Non-pigmented ciliary epithelial cell (primary cell): ENCODE measurements around the gene GPC3.

ENCODE experiments used
- DNase-seq: peaks from one replicate; pipeline ENCODE4 v3.0.0-alpha.2; 2010; ENCODE audit warnings: low read depth

GPC3 gene

GRCh38 chrX:133513123-133513522, 472.3 kb downstream of the GPC3 start:
- no peak for DNase-seq

DNA sequence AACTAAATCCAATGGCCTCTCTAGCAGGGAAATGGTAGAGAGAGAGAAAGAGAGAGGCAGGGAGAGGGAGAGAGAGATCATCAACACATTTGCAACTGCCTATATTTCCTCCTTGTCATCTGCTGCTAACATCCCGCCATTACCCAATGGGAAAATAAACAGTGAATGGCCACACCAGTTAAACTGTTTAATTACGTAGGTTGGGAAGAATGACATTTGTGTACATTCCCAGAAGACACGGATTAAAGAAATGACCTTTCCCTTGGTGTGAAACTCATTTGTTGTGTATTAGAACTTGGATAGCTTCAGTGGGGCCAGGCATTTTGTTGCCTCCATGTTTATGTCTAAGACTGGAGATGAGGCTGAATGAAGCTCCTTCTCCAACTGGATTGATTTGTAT, 474.4 kb downstream of the GPC3 start:
- no peak for DNase-seq

GRCh38 chrX:133497356-133497755, 488.0 kb downstream of the GPC3 start:
- no peak for DNase-seq

DNA sequence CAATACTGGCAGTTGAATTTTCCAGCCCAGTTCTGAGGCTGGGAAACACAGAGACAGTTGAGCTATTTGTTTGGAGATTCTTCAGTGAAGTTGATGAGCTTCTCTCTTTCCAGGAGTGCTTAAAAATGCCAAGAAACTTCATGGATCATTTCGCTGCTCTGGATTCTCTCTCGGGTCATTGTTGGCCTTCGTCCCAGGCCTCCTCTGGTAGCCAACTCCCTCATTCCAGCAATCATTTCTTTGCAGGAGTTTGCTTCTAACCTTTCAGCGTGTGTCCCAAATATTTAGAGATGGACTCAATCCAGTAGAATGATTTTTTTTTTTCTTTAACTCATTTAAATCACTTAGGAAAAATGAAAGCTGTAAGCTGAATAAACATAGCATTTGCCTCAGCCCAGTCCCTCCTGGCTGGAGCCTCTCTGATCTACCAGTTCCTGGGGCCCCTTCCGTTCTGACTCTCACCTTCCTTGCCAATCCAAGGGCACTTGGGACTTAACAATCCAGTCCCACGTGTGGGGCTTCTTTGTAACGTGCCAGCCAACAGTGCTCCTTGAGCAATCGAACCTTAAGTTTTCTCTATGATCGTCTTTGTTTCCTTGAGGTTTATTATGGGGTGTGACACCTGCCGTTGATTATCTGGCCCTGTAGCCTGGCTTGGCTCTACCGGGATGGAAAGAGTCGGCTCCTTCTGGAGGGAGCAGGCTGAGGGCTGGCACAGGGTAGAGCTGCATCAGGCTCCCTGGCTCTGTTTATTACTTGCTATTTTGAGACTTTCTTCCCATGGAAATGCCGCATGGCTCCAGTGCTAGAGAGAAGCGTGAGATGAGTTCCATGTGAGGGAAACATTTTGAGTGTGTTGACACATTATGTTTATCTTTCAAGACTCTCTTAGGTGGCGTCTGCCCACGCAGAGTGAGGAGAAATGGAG, 489.7 kb downstream of the GPC3 start:
- no peak for DNase-seq

DNA sequence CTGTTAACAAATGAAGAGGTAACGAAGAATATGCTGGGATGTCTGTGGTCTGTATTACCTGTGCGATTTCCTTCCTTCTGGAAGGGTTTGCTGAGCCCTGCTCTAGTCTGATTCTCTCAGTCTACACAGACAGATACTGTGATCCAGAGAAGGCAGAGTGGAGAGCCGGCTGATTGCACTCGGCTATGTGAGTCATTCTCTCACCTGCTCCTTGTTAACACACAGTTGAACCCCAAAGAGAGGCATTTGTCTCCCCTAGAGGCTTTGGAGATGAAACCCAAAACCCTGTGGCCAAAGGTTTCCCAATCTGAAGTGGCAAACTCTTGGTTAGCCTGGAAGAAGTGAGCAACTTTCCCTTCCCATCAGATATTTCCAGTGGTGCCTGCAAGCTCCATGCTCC, 492.0 kb downstream of the GPC3 start:
- DNase-seq, result no peak

DNA sequence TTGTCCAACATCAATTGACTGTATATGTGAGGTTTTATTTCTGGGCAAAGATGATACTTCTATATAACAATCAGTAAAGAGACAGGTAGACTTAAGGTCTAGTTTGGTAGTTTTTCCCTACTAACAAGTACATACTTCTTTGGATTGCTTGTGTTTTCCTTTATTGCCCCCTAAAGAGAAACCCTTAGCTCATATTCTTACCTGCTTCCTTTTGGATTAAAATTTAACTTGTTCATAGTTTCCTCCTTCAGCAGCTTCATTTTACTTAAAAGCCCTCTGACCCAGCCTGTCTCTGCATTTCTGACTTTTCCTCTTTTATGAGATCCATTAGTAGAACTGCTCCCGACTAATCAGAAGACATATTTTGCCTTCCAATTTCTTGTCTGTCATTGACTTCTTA, 494.4 kb downstream of the GPC3 start:
- DNase-seq, result no peak
